ENCODE results near the gene BNC2. TPM values are rescaled to one million over a fixed set of nuclear protein-coding genes. Genes with fewer than 3 reads are reported as not detected.

The BNC2 gene
- total and polyA plus RNA-seq, 8 donors = 0.28 to 7.6 (median 0.99) TPM

DNA sequence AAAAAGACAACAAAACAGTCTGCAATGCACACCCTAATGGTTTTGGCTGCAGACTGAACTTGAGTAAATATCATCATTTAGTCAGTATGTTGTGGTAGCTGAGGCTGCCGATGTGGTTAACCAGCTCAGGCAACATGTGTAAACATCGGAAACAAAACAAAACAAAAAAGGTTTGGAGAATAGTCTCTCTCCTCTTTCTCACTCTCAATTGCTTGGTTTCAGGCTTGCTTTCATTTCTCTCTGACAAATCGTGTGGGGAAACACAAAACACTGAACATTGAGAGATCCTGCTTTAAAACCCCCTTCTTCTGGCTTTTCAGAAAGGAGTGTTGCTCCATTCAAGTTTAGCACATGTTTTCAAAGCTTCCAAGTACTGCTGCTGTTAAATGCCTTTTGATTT lies 453.3 kb downstream of the BNC2 start:
- WGBS, 2 donors = 45 to 46% methylated on average over 3 of the region's 3 CpGs

DNA sequence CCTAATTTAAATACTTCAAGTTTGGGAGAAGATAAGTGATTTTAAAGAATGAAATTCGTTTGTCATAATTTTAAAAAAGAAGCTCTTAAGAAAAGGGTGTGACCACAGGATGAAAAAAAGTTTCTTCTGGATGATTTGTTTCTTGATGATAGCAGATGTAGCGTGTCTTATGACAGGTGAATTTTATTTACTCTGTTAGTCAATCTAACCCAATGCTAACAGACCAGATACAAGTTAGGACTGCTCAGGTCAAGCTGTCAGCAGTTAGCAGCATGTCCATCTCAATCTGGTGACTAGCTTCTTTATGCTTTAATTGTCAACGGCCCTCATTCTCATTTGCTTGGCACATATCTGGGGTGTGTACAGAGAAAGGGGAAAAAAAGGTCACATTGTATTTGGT lies 456.0 kb downstream of the BNC2 start:
- Histone ChIP-seq H3K4me3 (no peak overlapping the region), H3K9me3 (no peaks in the 10 kb centered on the region), H3K36me3 (no peaks in the 10 kb centered on the region), H3K27ac (no peak overlapping the region), H3K4me1 (no peaks in the 10 kb centered on the region), H3K27me3 (peaks cover 0 to 2% (median 0%) of the 10 kb centered on the region in 4 donors)
- 42 to 54% methylated on average over 3 of the region's 3 CpGs for WGBS, 2 donors
- ATAC-seq (no peak), DNase-seq (no peak), FAIRE-seq (no peak)
- TF ChIP-seq, protein P1, sequence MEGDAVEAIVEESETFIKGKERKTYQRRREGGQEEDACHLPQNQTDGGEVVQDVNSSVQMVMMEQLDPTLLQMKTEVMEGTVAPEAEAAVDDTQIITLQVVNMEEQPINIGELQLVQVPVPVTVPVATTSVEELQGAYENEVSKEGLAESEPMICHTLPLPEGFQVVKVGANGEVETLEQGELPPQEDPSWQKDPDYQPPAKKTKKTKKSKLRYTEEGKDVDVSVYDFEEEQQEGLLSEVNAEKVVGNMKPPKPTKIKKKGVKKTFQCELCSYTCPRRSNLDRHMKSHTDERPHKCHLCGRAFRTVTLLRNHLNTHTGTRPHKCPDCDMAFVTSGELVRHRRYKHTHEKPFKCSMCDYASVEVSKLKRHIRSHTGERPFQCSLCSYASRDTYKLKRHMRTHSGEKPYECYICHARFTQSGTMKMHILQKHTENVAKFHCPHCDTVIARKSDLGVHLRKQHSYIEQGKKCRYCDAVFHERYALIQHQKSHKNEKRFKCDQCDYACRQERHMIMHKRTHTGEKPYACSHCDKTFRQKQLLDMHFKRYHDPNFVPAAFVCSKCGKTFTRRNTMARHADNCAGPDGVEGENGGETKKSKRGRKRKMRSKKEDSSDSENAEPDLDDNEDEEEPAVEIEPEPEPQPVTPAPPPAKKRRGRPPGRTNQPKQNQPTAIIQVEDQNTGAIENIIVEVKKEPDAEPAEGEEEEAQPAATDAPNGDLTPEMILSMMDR (IDR thresholded peaks at IDR 0.05) = no peak
- intact Hi-C loops (cut with DNase I) = no loop called here

More for the DNA sequence above, 453.3 kb downstream of the BNC2 start:
- ATAC-seq = peak in 2 of 4 donors; percentile 22 to 30
- no peaks in the 10 kb centered on the region for H3K27me3 ChIP-seq
- H3K27ac ChIP-seq = no peak overlapping the region
- TF ChIP-seq, protein P1 (IDR thresholded peaks at IDR 0.05) = no peak
- intact Hi-C loops (cut with DNase I) = no loop called here
- no peaks in the 10 kb centered on the region for H3K9me3 ChIP-seq
- no peaks in the 10 kb centered on the region for H3K4me1 ChIP-seq
- no peak for DNase-seq
- no peak for FAIRE-seq
- H3K36me3 ChIP-seq = no peaks in the 10 kb centered on the region
- no peak overlapping the region for H3K4me3 ChIP-seq

DNA sequence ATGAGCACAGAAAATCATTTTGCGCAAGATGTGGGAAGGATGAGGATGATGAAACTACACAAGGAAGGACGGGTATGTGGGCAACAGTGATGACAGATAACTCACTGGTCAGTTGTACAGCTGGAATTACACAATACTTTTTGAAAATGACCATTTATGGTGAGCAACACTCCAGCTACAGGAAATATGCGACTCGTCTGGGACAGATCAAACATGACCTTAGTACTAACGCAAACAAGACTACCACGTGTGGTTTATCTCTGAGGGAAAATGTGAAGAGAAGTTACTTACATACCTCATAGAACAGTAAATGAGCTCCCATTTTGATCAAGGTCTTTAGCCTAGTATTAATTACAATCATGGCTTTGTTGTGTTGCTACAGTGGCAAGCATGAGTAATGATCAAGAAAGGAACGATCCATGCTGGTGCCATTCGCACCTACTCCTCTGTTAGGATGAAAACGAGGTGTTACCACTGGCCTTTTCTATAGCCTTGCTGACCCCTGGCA lies 456.9 kb downstream of the BNC2 start:
- peaks cover 0 to 2% (median 0%) of the 10 kb centered on the region in 4 donors for H3K27me3 ChIP-seq
- no peaks in the 10 kb centered on the region for H3K4me1 ChIP-seq
- H3K36me3 ChIP-seq = no peaks in the 10 kb centered on the region
- FAIRE-seq (no peak), DNase-seq (no peak), ATAC-seq (peak in 3 of 4 donors; percentile 74 to 89 (median 77))
- intact Hi-C loops (cut with DNase I) = no loop called here
- no peak overlapping the region for H3K4me3 ChIP-seq
- H3K9me3 ChIP-seq = no peaks in the 10 kb centered on the region
- WGBS, 2 donors = 26 to 36% methylated on average over 9 of the region's 9 CpGs
- TF ChIP-seq, protein P1 (IDR thresholded peaks at IDR 0.05) = no peak
- H3K27ac ChIP-seq = peak overlapping the region in 1 of 4 donors; percentile 30

GRCh38 chr9:16412740-16413139 lies 457.7 kb downstream of the BNC2 start:
- H3K36me3 ChIP-seq = no peaks in the 10 kb centered on the region
- WGBS, 2 donors = 40 to 68% methylated on average over 4 of the region's 4 CpGs
- intact Hi-C loops (cut with DNase I) = no loop called here
- H3K4me1 ChIP-seq = no peaks in the 10 kb centered on the region
- H3K9me3 ChIP-seq = no peaks in the 10 kb centered on the region
- TF ChIP-seq, protein P1 (IDR thresholded peaks at IDR 0.05) = no peak
- H3K27me3 ChIP-seq = peaks cover 0 to 2% (median 0%) of the 10 kb centered on the region in 4 donors
- no peak overlapping the region for H3K4me3 ChIP-seq
- DNase-seq (no peak), FAIRE-seq (no peak), ATAC-seq (peak in 1 of 4 donors; percentile 30)
- no peak overlapping the region for H3K27ac ChIP-seq

DNA sequence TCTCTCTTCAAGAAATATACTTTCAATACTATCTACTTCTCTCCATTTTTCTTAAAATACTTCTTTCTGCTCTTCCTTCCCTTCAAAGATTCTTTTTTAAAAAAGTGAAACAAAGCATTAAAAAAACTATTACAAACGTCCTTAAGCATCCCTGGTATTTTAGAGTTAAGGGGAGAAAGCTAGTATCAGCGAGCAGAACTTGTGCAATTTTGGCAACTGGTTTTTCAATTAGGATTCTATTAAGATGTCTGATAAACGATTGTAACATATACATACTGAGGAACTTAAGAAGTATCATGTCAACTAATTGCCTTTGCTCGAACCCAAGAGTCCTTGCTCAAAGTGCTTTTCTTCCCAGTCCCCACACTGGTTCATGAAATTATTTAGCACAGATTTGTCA lies 459.2 kb downstream of the BNC2 start:
- DNase-seq (no peak), FAIRE-seq (no peak), ATAC-seq (no peak)
- Histone ChIP-seq H3K4me1 (no peaks in the 10 kb centered on the region), H3K36me3 (no peaks in the 10 kb centered on the region), H3K27ac (no peak overlapping the region), H3K4me3 (no peak overlapping the region), H3K9me3 (no peaks in the 10 kb centered on the region), H3K27me3 (peaks cover 0 to 2% (median 0%) of the 10 kb centered on the region in 4 donors)
- intact Hi-C loops (cut with DNase I) = no loop called here
- TF ChIP-seq, protein P1 (IDR thresholded peaks at IDR 0.05) = no peak
- WGBS, 2 donors = 39 to 51% methylated on average over 4 of the region's 4 CpGs
